ENCODE data around the gene ZNF185.
"Not testable (repeated sequence)": the region's sequence is repeated elsewhere in the genome, so short reads cannot be mapped to it uniquely, and the experiment has no call there.

ZNF185 gene

GRCh38 chrX:152895724-152896420, 2.0 kb upstream of the ZNF185 start:
- DNase-seq, result no peak

GRCh38 chrX:152896450-152896849, 1.4 kb upstream of the ZNF185 start:
- DNase-seq, result no peak

- no peak for DNase-seq
Observed at GRCh38 chrX:152898442-152898841, 575 bp downstream of the ZNF185 start.

- no peak for DNase-seq
Observed at GRCh38 chrX:152899111-152899873, 1.4 kb downstream of the ZNF185 start.

- no peak for DNase-seq
Observed at GRCh38 chrX:152899874-152900719, 2.2 kb downstream of the ZNF185 start.

- no peak for DNase-seq
Observed at GRCh38 chrX:152900937-152901445, 3.1 kb downstream of the ZNF185 start.

GRCh38 chrX:152901816-152902501, 4.1 kb downstream of the ZNF185 start:
- no peak for DNase-seq

- no peak for DNase-seq
Observed at GRCh38 chrX:152902502-152902820, 4.6 kb downstream of the ZNF185 start.

GRCh38 chrX:152903589-152903988, 5.7 kb downstream of the ZNF185 start:
- DNase-seq, result no peak

- DNase-seq, result peak; percentile 35
Observed at GRCh38 chrX:152904151-152905080, 6.5 kb downstream of the ZNF185 start.

- DNase-seq, result peak; percentile 68
Observed at GRCh38 chrX:152905081-152905420, 7.2 kb downstream of the ZNF185 start.

- DNase-seq, result no peak
Observed at GRCh38 chrX:152907084-152907651, 9.3 kb downstream of the ZNF185 start.

GRCh38 chrX:152908486-152908885, 10.6 kb downstream of the ZNF185 start:
- DNase-seq, result no peak

- not testable (repeated sequence) for DNase-seq
Observed at GRCh38 chrX:152910018-152910417, 12.2 kb downstream of the ZNF185 start.

GRCh38 chrX:152912106-152912505, 14.2 kb downstream of the ZNF185 start:
- no peak for DNase-seq

GRCh38 chrX:152912641-152913040, 14.8 kb downstream of the ZNF185 start:
- DNase-seq, result no peak

- DNase-seq, result no peak
Observed at GRCh38 chrX:152913346-152913745, 15.5 kb downstream of the ZNF185 start.

GRCh38 chrX:152913910-152914309, 16.0 kb downstream of the ZNF185 start:
- peak; percentile 39 for DNase-seq

GRCh38 chrX:152915541-152916241, 17.8 kb downstream of the ZNF185 start:
- peak; percentile 45 for DNase-seq

GRCh38 chrX:152917656-152918579, 20.1 kb downstream of the ZNF185 start:
- DNase-seq, result no peak
